Stimulated activated CD8-positive, alpha-beta memory T cell treated with anti-CD3 and anti-CD28 coated beads, Interleukin-2, amount 100 ng/mL, for 48 hours (primary cell): ENCODE measurements around the gene ZSCAN16.

Source experiments
- DNase-seq, 2 donors: peaks; one replicate each; pipeline ENCODE4 v3.0.0-alpha.2; 2020; ENCODE audit warnings: low read depth in 2 of 2

ZSCAN16 gene

GRCh38 chr6:28172006-28172405 lies 47.6 kb downstream of the ZSCAN16 start:
- DNase-seq = no peak

- DNase-seq = no peak
Observed at GRCh38 chr6:28176373-28176772, 52.0 kb downstream of the ZSCAN16 start.
